COLO668 (cell line): Measurements from ENCODE around the gene OBP2B.

Source experiments
- DNase-seq: peaks from one replicate; lab custom pipeline; 2025; ENCODE audit not compliant: unreplicated experiment; lab: John Stamatoyannopoulos, UW

Gene OBP2B

DNA sequence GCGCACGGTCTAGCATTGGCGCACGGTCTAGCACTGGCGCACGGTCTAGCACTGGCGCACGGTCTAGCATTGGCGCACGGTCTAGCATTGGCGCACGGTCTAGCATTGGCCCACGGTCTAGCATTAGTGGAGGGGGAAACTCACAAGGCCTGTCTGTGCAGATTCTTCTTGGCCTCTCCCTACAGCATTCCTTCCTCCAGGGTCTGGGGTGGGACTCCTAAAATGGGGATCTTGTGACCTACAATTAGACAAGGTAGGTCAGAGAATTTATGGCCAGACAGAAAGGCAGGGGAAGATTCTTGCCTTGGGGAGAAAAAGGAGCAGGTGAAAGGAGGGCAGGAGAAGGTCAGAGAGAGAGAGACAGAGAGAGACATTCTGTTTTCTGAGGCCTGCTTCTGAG is 39.9 kb downstream of the OBP2B start:
- DNase-seq, result no peak

DNA sequence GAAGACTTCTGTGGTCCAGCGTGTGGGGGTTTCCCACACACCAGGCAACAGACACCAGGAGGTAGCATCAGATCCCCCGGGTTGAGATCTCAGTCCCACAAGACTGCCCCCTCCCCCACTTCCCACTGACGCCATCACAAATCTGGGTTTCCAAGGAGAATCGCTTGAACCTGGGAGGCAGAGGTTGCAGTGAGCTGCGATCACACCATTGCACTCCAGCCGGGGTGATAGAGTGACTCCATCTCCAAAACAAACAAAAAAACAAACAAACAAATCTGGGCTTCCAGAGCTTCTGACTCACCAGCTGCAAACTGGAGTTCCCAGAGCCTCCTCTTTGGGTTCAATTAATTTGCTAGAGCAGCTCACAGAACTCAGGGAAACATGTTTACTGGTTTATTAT is 40.6 kb downstream of the OBP2B start:
- no peak for DNase-seq

DNA sequence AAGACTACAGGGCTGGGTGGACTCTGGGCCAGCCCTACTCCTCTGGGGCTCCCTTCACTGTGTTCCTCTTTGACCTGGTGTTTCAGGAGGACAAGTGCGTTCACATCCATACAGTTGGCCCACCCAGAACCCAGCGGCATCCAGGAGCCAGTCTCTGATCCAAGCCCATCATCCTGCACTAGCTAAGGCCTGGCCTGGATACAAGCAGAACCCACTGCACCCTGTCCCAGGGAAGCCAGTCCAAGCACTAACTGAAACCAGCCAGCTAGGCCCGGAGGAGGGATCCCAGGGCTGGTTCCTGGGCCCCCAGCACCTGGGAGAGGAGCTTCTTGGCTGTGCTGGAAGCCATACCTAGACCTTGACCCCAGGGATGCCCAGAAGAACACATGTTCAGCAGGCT is 41.3 kb downstream of the OBP2B start:
- no peak for DNase-seq

DNA sequence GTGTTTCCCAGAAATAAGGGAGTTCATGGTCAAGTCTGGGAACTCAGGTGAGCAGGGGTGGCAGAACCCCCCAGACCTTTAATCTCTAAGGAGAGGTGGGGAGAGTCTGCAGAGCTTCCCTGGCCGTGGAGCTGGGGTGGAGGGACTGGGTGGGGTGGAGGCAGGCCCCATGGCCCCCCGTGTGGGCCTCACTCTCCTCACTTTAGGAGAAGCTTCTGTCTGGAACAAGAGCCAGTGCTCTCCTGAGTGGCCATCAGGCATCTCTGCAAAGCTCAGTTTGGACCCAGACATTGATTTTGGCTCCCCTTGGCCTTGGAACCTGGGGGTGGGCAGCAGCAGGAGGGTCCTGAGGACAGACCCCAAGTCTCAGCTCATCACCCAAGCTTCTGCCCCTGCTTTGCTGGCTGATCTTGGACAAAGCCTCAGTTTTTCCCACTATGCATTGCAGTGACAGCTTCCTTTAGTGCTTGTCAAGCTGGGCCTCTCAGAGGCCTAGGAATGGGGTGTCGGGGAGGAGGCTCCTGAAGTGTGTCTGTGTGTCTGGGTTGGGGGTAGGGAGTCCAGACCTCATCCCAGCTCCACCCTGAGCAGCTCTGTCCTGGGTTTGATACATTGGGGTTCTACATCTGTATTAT is 41.8 kb downstream of the OBP2B start:
- DNase-seq, result no peak

DNA sequence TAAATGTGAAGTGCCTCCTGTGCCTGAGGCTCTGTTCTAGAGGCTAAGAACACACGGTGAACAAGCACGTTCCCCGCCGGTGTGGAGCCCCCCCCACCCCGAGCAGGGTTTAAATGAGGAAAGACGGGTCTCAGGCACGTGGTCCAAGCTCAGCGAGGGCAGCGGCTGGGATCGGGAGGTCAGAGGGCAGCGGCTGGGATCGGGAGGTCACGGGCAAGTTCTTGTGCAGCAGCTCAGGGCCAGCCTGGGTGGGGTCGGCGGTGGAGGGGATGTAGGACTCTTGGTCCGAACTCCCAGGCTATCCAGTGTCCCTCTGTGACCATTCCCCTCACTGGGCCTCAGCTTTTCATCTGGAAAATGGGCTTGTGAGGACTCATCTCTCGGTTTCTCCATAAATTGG is 42.7 kb downstream of the OBP2B start:
- DNase-seq, result no peak

DNA sequence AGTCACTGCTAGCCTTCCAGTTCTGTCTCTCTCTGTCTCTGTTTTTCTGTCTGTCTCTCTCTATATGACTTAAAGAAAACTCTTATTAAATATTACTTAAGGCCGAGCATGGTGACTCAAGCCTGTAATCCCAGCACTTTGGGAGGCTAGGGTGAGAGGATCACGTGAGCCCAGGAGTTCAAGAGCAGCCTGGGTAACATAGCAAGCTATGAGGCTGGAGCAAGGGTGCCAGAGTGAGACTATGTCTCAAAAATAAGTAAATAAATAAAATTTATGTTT is 43.7 kb downstream of the OBP2B start:
- DNase-seq, result no peak

DNA sequence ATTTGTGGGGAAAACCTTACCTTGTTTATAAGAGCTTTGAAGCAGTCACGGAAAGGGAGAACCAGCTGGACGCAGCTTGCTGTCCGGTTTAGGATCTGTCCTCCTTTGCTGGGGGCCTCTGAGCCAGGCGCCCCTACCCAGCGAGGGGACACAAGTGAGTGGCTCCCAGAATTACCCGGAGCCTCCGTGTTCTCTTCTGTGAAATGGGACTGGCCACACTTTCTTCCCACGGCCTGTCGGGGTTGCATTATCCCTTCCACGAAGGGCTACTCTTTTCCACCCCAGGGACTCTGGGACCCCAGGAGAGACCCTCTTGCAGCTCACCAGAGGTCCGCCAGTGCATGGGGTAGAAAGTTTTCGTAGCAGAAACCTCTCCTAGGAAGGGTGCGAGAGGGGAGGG is 44.9 kb downstream of the OBP2B start:
- DNase-seq, result no peak

DNA sequence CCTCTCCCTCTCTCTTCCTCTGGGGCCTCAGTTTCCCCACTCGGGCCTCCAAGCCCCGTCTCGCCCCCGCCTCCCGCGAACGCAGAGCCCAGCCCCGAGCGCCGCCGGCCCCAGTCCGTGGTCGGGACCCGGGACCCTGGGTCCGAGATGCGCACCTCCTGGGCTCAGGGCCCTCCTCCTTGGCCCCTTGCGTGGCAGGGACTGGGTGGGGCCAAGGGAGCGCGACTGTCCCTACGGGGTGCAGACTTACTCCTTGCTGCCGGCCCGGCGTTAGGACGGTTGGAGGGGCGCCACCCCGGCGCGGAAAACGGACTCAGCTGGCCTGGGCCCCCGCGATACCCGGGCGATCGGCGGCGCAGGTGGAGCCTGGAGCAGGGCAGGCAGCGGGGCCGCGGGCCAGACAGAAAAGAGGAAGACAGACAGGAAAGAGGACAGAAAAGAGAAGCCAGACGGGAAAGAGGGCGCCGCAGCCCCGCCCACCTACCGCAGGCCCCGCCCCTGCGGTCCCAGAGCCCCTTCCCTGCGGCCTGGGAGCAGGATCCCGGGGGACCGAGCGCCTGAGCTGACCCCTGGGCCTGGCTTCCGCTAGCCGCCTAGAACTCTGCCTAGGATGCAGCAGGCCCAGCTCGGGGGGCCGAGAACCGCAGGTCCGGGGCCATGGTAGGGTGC is 45.4 kb downstream of the OBP2B start, which contains the start of gene GBGT1:
Gene GBGT1, minus strand, starts transcription at position 411 of the 669 bp plus-strand sequence. CDS start 1,502 bp downstream, outside the sequence.
- peak; percentile 5 for DNase-seq

DNA sequence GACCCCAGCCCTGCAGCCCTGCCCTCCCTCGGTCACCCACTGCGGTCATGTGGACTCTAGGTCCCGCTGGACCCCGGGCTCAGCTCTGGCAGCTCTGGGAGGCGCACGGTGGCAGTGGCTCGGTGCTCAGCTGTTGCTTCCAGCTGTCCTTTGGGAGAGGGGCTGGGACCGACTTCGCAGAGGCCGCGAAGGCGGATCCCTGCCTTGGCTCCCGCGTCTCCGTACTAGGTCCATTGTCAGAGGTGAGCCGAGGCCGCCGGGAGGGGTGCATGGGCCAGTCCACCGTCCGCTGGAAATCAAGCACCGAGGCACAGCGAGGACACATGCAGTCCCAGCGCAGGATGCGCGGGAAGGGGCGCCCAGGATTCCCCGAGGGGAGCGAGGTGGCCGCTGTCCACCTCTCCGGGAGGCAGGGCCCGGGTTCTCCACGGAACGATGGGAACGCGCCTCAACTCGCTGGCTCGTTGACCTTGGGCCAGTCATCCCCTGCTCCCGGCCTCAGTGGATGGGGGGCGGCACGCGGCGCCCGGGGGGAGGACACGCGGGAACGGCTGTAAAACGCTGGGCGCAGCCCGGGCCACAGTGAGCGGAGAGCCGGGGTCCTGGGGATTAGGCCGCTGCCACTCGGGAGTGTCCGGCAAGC is 46.1 kb downstream of the OBP2B start:
- DNase-seq, result no peak

DNA sequence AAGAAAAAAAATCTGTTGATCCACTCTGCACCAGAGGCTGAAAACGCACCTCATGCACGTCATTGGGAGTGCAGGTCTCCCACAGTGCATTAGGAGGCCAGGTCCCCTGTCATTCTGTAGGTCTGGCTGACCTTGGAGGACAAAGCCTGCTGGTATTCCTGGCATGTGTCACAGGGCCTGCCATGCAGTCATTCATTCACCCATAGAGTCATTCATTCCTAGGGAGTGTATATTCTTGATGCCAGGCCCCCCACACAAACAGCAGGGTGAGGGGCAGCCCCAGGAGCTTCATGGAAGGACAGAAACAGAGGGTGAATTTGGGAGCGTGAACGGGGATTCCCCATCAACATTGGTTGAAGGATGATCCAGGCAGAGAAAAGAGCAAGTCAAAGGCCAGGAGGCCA is 47.5 kb downstream of the OBP2B start:
- DNase-seq, result no peak

DNA sequence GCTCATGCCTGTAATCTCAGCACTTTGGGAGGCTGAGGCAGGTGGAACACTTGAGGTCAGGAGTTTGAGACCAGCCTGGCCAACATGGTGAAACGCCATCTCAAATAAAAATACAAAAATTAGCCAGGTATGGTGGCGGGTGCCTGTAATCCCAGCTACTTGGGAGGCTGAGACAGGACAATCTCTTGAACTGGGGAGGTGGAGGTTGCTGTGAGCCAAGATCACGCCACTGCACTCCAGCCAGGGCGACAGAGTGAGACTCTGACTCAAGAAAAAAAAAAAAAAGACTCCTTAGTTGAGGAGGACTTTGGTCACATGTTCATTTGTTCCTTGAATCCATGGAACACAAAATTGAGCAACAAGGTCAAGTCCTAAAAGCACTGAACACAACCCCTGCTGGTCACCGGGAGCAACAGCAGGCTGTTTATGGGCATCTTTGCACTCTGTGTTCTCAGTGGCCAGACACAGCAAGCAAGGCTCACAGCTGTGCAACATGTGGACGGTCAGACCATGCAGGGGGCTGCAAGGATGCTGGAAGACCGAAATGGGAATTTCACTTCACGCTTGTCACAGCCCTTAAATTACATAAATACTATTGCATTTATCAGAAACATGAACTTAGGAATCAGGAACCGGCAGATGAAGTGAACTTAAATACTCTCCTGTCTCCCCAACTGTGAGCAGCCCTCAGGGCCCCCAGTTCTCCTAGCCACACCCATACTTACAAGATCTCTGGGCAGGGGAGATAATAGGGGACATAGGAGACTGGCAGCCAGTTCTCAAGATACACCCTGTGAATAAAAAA is 48.1 kb downstream of the OBP2B start:
- peak; percentile 37 for DNase-seq

DNA sequence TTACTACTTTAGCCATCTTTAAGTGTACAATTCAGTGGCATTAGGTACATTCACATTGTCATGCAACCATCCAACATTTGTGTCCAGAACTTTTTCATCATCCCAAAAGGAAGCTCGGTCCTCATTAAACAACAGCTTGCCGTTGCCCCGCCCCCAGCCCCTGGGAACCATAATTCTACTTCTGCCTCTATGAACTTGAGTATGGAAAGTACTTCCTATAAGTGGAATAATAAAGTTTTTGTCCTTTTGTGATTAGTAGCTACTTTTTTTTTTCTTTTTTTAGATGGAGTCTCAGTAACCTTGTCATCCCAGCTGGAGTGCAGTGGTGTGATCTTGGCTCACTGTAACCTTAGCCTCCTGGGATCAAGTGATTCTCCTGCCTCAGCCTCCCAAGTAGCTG is 50.4 kb downstream of the OBP2B start:
- no peak for DNase-seq
